Activated T-cell treated with anti-CD3 and anti-CD28 coated beads for 48 hours (primary cell): Measurements from ENCODE around the gene PHYHD1.
"Not testable (repeated sequence)": the region's sequence is repeated elsewhere in the genome, so short reads cannot be mapped to it uniquely, and the experiment has no call there.

ENCODE experiments used
- DNase-seq: peaks from one replicate; pipeline ENCODE4 v3.0.0-alpha.2; 2020; ENCODE audit warnings: low read depth

Gene PHYHD1

DNA sequence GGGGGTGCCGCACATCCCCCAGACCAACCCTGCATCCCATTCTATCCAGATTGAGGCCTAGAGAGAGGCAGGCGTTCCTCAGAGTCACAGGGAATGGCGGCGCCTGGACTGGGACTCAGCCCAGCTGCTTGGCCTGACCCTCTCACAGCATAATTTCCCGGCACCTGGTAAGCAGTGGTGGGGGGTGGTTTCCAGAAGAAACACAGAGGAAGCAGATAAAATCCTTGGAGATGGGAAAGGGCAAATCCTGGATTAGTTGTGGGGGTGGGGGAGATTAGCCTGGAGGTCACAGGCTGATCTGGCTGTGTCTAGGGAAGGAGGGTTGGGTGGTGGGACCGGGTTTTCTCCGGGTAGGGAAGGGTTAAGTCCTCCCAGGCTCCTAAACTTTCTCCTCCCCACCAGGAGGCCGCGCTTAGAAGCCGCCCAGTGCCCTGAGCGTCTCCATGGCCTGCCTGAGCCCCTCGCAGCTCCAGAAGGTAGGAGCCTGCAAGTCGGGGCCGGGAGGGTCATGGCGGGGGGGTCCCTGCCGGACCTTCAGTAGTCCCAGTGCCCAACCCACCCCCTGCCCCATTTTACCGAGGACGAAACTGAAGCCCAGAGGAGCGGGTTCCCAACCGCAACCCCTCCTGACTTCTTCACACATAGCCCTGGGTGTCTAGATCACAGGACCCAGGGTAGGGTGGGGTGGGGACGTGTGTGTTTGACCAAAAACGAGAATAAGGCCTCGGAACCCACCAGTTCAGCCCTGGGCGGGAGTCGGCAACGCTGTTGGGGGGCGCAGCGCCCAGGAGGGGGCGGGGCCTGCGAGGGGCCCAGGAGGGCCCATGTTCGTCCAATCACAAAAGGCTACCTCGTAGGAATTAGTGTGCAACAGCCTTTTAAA lies 1.3 kb downstream of the PHYHD1 start:
- no peak for DNase-seq

DNA sequence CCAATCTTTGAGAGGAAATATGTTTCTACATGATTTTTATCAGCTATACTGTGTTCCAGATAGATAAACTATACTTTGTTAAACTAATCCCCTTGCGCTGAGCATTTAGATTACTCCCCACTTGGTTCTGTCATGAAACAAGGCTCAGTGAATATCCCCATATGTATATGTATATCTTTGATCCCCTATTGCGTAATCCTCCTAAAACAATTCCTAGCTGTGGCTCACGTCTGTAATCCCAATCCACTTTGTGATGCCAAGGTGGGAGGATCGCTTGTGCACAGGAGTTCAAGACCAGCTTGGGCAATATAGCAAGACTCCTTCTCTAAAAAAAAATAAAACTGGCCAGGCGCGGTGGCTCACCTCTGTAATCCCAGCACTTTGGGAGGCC lies 2.7 kb downstream of the PHYHD1 start:
- no peak for DNase-seq

DNA sequence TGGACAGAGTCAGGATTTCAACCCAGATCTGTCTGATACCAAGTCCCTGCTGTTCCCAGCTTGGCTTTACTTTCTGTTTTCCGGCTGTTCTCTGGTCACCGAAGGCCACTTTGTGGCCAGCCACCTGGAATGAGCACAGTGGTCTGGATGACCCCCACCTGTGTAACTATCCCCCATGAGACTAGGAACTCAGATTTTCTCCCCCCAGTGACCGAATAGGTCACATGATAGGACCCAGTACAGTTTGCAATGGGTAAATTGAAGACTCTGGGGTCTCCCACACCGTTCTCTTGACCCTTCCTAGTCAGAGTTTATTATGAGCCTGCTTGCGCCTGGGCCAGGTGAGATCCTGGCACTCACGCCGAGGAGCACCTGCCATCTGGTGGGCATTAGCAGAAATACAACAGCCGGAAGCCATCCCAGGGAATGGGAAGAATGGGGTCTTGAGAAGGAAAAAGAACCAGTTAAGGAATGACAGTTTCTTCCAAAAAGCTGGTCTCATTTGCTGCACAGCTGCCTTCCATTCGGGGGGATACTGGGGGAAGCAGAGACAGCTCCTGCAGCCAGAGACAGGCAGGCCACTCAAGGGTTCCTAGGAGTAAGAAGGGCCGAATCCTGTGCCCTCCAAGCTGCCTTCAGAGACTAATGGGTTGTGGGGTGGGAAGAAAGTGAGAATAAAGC lies 7.1 kb downstream of the PHYHD1 start:
- DNase-seq = peak; percentile 29

DNA sequence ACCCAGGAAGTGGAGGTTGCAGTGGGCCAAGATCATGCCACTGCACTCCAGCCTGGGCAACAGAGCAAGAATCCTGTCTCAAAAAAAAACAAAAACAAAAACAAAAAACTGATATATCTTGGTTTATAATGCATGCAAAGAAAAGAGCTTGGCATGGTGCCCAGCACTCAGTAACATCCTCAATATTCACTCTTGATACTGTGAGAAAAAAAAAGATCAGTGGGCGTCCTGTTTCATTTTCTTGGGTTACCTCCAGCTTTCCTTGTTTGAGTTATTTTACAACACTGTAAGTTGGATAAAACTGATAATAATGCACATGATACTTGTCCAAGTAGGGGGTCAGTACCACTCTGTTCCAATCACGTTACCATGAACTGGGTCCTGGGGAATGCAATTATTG lies 7.8 kb downstream of the PHYHD1 start:
- no peak for DNase-seq

DNA sequence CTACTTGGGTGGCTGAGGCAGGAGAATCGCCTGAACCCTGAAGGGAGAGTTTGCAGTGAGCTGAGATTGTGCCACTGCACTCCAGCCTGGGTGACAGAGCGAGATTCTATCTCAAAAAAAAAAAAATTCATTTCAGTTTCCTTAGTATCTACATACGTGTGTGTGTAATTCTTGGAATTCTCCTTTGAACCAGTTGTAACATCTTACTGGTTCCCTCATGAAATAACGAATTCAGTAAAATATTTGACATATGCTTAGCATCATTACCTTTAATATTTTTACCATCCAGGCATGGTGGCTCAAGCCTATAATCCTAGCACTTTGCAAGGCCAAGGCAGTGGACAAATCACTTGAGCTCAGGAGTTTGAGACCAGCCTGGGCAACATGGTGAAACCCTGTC lies 8.8 kb downstream of the PHYHD1 start:
- no peak for DNase-seq

DNA sequence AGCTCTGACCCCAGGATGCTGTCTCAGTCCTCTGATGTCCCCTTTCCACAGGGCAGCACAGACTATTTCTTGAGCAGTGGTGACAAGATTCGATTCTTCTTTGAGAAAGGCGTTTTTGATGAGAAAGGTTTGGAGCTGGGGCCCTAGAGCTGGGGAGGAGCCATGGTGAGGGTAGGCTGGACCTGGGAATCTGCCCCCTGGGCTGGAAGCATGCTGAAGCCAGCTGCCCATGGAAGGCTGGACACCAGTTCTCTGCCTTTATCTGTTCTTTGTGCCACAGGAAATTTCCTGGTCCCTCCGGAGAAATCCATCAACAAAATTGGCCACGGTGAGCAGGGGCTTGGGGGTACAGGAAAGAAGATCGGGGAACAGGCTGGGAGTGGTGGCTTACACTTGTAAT lies 12.9 kb downstream of the PHYHD1 start:
- no peak for DNase-seq

DNA sequence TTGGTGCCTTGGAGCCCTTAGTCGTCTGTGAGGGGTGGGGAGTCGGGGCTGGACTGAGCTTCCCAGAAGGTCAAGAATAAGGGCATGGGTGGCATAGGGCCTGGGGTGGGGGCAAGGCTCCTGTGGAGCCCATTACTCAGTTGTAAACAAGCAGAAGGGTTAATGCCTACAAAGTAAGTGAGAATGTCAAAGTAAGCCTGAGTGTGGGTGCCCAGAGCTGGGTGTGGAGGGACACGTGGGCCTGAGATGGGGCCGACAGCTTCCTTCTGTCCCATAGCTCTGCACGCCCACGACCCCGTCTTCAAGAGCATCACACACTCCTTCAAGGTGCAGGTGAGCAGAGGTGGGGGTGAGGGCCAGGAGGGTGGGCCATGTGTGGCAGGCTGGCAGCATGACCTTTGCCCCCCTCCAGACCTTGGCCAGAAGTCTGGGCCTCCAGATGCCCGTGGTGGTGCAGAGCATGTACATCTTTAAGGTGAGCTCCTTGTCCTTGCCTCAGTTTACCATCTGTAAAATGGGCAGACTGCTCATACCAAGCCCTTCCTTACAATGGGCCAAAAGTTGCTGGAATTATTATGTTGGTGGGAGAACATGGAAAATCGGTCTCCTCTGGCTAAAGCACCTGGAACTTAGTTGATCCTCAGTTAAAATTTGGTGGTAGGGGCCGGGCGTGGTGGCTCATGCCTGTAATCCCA lies 15.5 kb downstream of the PHYHD1 start:
- no peak for DNase-seq

DNA sequence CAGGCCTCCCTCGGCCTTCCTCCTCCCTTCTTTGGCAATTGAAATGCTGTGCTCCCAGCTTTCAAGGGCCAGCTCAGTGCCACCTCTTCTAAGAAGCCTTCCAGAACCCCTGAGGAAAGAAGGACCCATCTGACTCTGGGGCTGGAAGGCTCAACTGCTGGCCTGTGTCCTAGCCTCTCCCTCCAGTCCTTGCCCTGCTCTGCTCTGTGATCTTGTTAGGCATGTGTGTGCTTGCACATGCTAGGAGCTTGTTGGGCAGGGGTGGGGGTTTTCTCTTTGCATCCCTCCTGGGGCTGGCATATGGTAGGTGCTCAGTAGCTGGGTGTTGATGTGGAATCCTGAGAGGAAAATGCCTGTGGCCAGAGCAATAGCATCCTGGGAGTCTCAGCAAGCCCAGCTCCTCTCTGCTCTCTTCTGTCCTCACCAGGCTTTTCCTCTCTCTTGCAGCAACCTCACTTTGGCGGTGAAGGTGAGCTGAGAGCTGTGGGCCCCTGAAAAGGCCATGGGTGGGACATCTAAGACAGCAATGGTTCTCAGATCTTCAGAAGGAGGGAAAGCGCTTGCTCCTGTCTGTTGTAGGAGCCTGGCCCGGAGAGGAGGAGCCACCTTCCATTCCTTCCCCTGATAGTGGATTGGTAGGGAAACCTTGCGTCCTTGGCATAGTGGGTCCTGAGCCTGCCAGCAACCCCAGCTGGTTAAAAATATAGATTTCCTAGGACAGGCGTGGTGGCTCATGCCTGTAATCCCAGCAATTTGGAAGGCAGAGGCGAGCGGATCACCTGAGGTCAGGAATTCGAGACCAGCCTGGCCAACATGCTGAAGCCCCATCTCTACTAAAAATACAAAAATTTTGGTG lies 16.8 kb downstream of the PHYHD1 start:
- no peak for DNase-seq

DNA sequence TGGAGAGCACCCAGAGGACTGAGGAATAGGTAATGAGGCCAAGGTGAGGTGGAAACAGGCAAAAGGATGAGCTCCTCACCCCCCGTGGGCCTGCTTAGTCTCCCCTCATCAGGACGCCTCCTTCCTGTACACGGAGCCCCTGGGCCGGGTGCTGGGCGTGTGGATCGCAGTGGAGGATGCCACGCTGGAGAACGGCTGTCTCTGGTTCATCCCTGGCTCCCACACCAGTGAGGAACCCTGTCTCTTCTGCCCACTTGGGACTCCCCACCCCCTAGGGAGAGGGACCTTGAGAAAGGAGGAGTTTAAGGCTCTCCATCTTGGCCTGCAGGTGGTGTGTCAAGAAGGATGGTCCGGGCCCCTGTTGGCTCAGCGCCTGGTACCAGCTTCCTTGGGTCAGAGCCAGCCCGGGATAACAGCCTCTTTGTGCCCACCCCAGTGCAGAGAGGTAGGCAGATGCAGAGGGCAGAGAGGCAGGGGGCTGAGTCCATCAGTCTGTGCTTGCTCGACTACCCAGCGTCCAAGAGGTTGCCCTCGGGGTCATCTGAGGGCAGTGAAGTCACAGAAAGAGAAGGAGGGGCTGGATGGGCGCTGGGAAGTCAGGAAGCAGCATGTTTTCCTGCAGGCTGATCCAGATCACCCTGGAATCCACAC lies 19.6 kb downstream of the PHYHD1 start:
- DNase-seq = no peak

DNA sequence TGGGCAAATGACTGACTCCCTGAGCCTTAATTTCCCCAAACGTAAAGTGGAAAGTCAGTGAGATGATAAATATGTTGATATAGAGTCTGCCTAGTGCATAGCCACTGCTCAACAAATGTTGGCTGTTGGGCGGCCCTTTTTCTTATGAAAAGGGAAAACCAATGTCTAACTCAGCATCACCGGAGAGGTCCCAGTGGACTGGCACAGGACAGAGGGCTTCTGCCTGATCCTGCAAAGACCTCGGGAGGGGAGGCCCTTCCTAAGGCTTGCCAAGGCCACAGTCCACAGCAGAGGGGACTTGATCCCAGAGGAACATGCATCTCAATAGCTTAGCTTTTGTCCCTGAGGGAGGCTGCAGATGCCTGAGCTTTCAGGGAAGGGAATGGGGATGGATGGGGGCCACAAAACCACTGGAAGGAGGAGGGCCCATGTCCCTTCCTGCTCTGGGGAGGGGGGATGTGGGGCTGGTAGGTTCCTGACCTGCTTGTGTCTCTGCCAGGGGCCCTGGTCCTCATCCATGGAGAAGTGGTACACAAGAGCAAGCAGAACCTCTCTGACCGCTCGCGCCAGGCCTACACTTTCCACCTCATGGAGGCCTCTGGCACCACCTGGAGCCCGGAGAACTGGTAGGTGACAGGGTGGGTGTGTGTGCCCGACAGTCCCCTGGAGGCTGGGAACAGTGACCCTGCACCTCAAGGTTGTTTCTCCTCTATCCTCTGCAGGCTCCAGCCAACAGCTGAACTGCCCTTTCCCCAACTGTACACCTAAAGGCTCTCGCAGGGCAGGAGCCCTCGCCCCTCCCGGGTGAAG lies 20.4 kb downstream of the PHYHD1 start:
- no peak for DNase-seq

DNA sequence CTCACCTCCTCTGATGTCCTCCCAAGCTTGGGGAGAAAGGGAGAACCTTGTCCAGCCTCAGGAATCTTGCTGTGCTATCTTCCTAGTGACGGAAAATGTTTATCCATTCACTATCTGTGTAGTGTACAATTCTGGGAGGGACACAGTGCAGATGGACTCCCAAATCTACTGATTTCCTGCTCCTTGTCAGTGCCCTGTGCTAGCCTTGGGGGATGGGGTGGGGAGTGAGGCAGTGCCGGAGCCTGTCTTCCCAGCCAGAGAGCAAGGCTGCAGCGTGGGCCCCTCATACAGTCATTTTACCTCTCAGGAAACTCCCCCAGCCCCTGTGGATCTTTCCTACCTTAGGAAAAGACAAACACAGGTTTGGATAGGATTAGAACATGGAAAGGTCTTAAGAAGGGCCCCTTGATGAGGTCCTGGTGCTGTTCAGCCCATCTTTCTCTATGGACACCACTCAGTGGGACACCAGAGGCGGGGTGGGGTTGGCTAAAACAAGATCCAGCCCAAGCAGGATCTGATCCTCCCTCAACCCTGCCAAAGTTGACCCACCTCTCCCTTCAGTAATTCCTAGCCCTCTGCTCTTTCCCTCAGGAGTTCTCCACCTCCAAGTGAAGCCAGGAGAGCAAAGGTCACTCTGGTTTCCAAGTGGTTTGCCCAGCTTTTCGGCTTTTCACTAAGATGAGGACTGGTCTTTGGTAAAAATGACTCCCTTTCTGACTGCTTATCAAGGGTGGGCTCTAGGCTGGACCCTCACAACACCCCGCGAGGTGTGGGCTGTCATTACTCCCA lies 23.2 kb downstream of the PHYHD1 start:
- no peak for DNase-seq

DNA sequence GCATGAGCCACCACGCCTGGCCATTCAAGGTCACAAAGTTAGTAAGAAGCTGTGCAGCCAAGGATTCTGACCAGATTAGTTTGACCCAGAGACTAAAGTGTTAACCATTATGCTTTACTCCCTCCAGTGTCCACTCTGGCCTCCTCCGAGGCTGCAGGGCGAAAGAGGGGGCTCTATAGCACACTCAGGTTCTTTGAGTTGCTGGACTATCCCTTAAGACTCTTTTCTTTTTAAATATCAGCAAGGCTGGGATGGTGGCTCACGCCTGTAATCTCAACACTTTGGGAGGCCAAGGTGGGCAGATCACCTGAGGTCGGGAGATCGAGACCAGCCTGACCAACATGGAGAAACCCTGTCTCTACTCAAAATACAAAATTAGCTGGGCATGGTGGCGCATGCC lies 24.2 kb downstream of the PHYHD1 start:
- not testable (repeated sequence) for DNase-seq

DNA sequence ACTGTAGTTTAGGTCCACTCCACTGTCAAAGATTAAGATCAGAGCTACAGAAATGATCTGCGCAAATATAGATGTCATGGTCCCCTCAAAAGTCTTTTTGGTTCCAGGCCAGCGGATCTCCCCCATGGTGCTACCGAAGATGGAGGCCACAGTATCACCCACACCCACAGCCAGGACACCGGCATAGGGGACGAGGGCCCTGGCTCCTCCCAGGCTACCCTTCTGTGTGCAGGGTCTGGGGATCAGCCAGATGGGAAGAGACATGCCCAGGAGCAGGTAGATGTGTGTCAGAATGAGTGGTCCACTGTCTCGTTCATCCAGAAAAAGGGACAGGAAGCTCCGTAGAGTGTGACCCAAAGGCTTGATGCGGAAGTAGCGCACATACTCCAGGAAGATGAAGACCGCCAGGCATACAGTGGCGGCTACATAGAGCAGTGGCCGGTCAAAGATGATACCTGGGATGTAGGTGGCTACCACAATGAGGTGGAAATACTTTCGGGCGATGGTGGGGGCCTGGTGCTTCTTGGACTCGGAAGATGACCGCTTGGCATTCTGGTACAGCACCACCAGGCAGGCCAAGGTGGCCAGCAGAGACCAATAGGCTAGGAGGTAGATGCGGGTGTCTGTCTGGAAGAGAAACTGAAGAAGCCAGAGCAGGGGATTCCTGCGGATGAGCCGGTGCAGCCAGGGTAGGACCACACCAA lies 25.2 kb downstream of the PHYHD1 start:
- no peak for DNase-seq

DNA sequence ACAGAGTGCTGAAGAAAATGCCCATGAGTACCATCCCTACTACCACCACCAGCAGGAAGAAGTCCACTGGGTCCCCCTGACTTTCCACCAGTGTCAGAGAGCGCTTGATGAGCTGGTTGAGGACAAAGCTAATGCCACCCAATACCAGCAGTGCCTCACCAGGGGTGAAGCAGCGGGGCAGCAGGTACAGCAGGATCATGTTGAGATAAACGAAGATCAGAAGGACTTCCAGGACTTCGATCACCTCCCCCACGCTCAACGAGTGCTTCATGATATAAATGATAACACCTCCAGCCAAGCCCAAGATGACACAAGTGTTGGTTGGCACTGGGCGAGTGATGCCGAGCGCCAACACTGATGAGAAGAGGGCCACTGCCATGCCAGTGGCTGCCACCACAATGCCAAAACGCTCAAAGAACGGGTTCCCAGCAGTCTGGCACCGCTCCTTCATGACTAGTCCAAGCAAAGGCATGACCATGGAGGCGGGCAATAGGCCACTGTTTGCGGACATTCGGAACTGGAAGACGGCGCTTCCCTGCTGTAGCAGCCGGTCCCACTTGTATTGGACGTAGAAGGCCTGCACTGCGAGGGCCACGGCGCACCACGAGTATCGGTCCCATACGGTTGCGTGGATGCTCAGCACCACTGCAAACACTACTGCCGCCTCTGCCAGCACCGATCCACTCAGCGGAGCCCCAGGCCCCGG lies 25.9 kb downstream of the PHYHD1 start:
- no peak for DNase-seq

DNA sequence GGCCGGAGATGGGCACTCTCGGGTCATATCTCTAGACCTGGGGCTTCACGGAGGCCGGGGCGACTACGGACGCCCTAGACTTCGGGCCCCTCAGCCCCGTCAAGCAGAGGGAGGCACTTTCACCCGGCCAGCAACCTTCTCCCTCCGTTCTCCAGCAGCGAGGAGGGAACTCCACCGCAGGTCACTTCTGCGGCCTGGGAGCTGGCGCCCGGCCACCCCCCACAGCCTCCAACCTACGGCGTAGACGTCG lies 26.4 kb downstream of the PHYHD1 start:
- no peak for DNase-seq

DNA sequence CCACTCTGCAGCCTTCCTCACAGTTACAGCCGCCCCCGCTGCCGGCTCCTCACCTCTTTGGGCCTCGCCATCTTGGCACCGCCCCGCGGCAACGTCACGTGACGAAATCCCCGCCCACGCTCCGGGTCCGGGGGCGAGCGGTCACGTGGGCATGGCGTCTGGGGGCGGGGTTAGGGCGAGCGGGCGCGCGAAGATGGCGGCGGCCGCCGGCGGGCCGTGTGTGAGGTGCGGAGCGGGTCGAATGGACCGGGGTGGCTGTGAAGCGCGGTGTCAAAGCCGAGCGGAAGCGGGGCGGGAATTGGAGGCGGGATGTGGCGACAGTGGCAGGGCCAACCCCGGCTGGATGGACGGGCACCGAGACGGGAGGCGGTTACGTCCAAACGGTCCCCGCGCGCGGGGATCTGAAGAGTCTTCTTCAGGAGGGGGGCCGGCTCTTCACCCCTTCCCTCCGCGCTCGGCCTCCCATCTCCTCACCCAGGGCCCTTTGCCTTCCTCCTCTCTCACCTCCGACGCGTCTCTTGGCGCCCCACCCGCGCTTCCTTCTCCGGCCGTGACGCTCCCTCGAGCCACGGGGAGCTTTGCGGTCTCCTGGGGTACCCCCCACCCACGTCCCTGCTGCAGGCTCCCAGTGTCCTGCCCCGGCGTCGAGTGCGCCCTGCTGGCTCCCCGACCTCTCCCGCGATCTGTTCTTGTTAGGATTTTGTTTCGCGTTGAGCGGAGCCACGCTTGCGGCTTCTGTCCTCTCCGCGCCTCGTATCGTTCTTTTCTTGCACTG lies 26.9 kb downstream of the PHYHD1 start, which contains the start of the genes DOLK and NUP188:
DOLK (minus strand) TSS at position 77 of the 775 bp plus-strand sequence. CDS start 300 bp downstream, outside the sequence.
NUP188 (plus strand) TSS at position 173 of the 775 bp plus-strand sequence; CDS start at position 194, 21 bp downstream.
- peak; percentile 99 for DNase-seq

DNA sequence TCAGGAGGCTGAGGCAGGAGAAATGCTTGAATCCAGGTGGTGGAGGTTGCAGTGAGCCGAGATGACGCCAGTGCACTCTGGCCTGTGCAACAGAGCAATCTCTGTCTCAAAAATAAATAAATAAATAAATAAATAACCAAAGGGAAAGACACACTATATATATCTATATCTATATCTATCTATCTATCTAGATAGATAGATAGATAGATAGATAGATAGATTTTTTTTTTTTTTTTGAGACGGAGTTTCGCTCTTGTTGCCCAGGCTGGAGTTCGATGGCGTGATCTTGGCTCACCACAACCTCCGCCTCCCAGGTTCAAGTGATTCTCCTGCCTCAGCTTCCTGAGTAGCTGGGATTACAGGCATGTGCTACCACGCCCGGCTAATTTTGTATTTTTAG lies 40.6 kb downstream of the PHYHD1 start:
- DNase-seq = not testable (repeated sequence)

DNA sequence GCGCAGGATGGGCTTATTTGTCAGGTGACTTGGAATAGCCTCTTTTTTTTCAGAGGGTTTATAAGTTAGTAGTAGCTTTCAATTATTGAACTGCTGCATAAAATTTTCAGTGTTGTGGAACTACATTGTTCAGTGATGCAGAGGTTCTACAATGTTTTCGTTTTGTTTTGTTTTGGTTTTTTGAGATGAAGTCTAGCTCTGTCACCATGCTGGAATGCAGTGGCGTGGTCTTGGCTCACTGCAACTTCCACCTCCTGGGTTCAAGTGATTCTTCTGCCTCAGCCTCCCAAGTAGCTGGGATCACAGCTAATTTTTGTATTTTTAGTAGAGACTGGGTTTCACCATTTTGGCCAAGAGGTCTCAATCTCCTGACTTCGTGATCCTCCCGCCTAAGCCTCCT lies 48.7 kb downstream of the PHYHD1 start:
- no peak for DNase-seq
